Epithelial cell of proximal tubule (primary cell): Measurements from ENCODE around the gene PEX6. TPM values are rescaled to one million over a fixed set of nuclear protein-coding genes. Genes with fewer than 3 reads are reported as not detected.
"Not testable (repeated sequence)": the region's sequence is repeated elsewhere in the genome, so short reads cannot be mapped to it uniquely, and the experiment has no call there.

Experiments
- DNase-seq: peaks from one replicate; pipeline ENCODE4 v3.0.0-alpha.2; 2011; ENCODE audit warnings: low read depth
- H3K4me3 ChIP-seq: 2 replicates; pipeline ENCODE4 v1.5.1; 2011; ENCODE audit warnings: low read depth, mild to moderate bottlenecking, low read length
- CTCF ChIP-seq: conservative IDR thresholded peaks from 2 replicates; pipeline ENCODE4 v1.5.1; 2012; ENCODE audit warnings: low read depth, mild to moderate bottlenecking, low read length
- total RNA-seq: library from RNA; depleted of rRNA; stranded (reverse); fragments of >200 nt; gene quantifications from 2 replicates; pipeline ENCODE4 v1.2.3, GENCODE V29; 2015

Gene PEX6
- total RNA-seq, 1 donor from 2014 or later = 19.5 TPM

- TF ChIP-seq CTCF = no peak
- no peak for DNase-seq
- H3K4me3 ChIP-seq = no peak overlapping the region
Observed at GRCh38 chr6:42942444-42942843, 36.5 kb downstream of the PEX6 start.

- H3K4me3 ChIP-seq, DNase-seq: not testable (repeated sequence)
Observed at GRCh38 chr6:42941356-42941755, 37.6 kb downstream of the PEX6 start.

- TF ChIP-seq CTCF = no peak
- no peak overlapping the region for H3K4me3 ChIP-seq
- no peak for DNase-seq
Observed at GRCh38 chr6:42940493-42941045, 38.4 kb downstream of the PEX6 start.

DNA sequence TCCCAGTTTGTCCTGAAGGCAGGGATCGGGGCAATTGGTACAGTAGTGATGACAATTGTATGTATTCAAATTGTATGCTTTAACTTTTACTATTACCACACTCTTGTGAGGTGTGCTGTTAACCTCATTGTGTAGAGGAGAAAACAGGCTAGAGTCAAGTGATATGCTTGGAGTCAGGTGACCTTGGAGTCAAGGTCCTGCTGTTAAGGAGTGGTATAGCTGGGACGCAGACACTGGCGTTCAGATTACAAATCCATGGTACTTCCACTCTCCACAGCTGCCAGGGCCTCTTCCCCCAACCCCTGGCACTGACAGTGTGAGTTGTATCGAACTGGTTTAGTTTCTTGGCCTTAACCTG is 39.2 kb downstream of the PEX6 start:
- no peak for DNase-seq
- H3K4me3 ChIP-seq = no peak overlapping the region
- no peak for TF ChIP-seq CTCF

DNA sequence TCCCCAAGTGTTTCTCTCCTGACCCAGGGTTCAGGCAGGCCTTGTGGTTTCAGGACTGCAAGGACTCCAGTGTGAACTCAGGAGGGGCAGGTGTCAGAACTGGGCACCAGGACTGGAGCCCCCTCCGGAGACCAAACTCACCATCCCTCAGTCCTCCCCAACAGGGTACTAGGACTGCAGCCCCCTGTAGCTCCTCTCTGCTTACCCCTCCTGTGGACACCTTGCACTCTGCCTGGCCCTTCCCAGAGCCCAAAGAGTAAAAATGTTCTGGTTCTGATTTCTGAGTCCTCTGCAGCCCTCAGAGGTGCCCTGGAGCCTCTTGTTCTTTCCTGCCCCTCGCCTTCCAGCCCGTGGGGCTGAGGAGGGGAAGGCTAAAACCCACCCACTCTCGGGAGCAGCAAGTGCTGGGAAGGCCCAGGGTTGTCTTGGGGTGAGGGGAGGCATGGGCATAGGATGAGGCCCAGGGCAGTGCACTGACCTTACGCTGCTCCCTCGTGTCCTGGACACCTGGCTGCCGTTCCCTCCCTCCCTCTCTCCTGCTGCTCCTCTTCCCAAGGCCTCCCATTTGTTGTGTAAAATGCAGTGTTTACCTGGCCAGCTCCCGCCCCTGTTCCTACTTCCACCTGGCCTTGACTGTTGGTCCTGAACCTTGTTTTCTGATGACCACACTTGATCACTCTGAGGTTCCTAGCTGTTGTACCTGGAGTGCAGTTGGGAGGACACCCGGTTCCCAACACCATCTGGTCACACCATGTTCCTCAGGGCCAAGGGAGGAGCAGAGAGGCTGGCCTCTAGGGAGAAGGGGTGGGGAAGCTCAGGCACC is 39.8 kb downstream of the PEX6 start:
- no peak overlapping the region for H3K4me3 ChIP-seq
- no peak for DNase-seq
- TF ChIP-seq CTCF = no peak

GRCh38 chr6:42938428-42938796 is 40.6 kb downstream of the PEX6 start:
- no peak for DNase-seq
- no peak for TF ChIP-seq CTCF
- no peak overlapping the region for H3K4me3 ChIP-seq

- TF ChIP-seq CTCF = no peak
- H3K4me3 ChIP-seq = no peak overlapping the region
- no peak for DNase-seq
Observed at GRCh38 chr6:42937548-42938427, 41.2 kb downstream of the PEX6 start.
